Measurements from ENCODE around the gene COX7A2. TPM values are rescaled to one million over a fixed set of nuclear protein-coding genes. Genes with fewer than 3 reads are reported as not detected.

The COX7A2 gene
- total and polyA plus RNA-seq, 2 of the 4 experiments (the other 2 are of a cell fraction), result 174 to 776 TPM

DNA sequence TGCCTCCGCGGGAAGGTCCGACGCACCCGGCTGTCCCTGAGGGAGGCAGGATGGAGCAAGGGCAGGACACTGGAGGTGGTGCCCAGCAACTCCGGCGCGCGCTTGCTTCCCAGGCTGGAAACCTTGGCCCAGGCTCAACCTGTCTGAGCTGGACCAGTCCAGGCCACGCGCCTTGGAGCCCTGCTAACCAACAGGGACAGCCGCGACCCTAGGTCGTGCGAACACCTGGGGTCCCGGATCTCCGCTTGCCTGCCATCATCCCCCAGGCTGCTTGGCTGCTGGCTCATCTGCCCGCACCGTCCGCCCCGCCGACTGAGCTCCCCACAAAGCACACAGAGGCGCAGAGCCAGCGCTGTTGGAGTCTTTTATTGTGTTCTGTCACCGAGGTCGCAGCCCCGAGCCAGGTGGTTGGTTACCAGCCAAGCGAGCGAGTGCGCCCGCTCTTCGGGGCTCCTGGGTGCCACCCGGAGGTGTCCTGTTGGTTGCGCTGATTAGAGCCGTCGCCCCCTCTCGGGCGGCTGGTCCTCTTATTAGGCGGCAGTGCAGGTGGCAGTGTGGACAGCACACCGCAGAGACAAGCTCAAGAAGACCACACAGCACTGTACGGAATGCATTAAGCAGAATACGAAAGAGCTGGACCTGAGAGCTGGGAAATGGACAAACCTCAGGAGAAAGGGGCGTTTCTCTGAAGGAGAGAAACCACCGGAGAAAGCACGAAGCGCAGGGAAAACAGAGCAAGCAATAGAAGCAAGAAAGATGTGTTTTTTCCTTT, 41.5 kb downstream of the COX7A2 start:
- peak overlapping the region; percentile 35 for H3K4me3 ChIP-seq (ENCODE audit: insufficient read depth, low read depth, low read length)
- peak overlapping the region; percentile 81 for H3K4me2 ChIP-seq (ENCODE audit: low read depth, low read length)
- peak overlapping the region; percentile 94 for H3K14ac ChIP-seq (replicated peaks; ENCODE audit: low read depth, low read length)
- 0 out of 3 replicates have a peak overlapping the region, but pooled peaks have one; percentile 83 for H2BK15ac ChIP-seq (ENCODE audit: low read depth, low read length)
- ATAC-seq (ENCODE audit: low read depth) (no peak), DNase-seq (peak; percentile 30)
- peaks cover 7% of the 10 kb centered on the region for H3K36me3 ChIP-seq (ENCODE audit: control insufficient read depth, insufficient read depth, low read length)
- peaks cover 0 to 14% of the 10 kb centered on the region in 2 experiments; a peak in 2 of 4 replicates for H3K79me1 ChIP-seq (ENCODE audit: low read depth in 1 of 2, low read length in 2 of 2)
- peak overlapping the region; percentile 92 for H3K23ac ChIP-seq (ENCODE audit: low read depth, low read length)
- H3K4me1 ChIP-seq (ENCODE audit: control insufficient read depth, insufficient read depth, low read length), result peaks cover 20% of the 10 kb centered on the region
- H2BK5ac ChIP-seq (ENCODE audit: low read depth, low read length, poor library complexity, severe bottlenecking), result peak overlapping the region; percentile 87
- peak overlapping the region; percentile 82 for H3K18ac ChIP-seq (ENCODE audit: low read depth, low read length)
- H3K27ac ChIP-seq (ENCODE audit: insufficient read depth, low read length), result peak overlapping the region; percentile 78
- TF ChIP-seq RFX5 (IDR thresholded peaks at IDR 0.05; ENCODE audit: low read depth, low read length) (no peak), MAFK (IDR thresholded peaks at IDR 0.05; ENCODE audit: low read depth, low read length) (no peak), CEBPB (IDR thresholded peaks at IDR 0.05; ENCODE audit: low read depth, low read length) (no peak), FOS (IDR thresholded peaks at IDR 0.05; ENCODE audit: low read depth, low read length) (no peak), RAD21 (IDR thresholded peaks at IDR 0.05; ENCODE audit: low read length) (no peak), NFE2L2 (IDR thresholded peaks at IDR 0.05; ENCODE audit: low read depth, low read length) (no peak), RCOR1 (IDR thresholded peaks at IDR 0.05; ENCODE audit: insufficient replicate concordance, low read length) (no peak), CHD1 (IDR thresholded peaks at IDR 0.05; ENCODE audit: low read depth, low read length) (no peak), POLR2A (IDR thresholded peaks at IDR 0.05; ENCODE audit: low read depth, low read length) (no peak), BHLHE40 (IDR thresholded peaks at IDR 0.05; ENCODE audit: low read depth, low read length) (no peak), MAZ (IDR thresholded peaks at IDR 0.05; ENCODE audit: borderline replicate concordance, low read depth, low read length) (no peak)
- TF ChIP-seq, protein P1, sequence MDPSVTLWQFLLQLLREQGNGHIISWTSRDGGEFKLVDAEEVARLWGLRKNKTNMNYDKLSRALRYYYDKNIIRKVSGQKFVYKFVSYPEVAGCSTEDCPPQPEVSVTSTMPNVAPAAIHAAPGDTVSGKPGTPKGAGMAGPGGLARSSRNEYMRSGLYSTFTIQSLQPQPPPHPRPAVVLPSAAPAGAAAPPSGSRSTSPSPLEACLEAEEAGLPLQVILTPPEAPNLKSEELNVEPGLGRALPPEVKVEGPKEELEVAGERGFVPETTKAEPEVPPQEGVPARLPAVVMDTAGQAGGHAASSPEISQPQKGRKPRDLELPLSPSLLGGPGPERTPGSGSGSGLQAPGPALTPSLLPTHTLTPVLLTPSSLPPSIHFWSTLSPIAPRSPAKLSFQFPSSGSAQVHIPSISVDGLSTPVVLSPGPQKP (IDR thresholded peaks at IDR 0.05; ENCODE audit: borderline replicate concordance, low read depth, low read length), result no peak
- TF ChIP-seq, protein P2, sequence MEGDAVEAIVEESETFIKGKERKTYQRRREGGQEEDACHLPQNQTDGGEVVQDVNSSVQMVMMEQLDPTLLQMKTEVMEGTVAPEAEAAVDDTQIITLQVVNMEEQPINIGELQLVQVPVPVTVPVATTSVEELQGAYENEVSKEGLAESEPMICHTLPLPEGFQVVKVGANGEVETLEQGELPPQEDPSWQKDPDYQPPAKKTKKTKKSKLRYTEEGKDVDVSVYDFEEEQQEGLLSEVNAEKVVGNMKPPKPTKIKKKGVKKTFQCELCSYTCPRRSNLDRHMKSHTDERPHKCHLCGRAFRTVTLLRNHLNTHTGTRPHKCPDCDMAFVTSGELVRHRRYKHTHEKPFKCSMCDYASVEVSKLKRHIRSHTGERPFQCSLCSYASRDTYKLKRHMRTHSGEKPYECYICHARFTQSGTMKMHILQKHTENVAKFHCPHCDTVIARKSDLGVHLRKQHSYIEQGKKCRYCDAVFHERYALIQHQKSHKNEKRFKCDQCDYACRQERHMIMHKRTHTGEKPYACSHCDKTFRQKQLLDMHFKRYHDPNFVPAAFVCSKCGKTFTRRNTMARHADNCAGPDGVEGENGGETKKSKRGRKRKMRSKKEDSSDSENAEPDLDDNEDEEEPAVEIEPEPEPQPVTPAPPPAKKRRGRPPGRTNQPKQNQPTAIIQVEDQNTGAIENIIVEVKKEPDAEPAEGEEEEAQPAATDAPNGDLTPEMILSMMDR (conservative IDR thresholded peaks at IDR 0.05; ENCODE audit: low read depth, low read length), result no peak
- H3K9ac ChIP-seq (ENCODE audit: low read depth, low read length), result peak overlapping the region; percentile 68
- ChIA-PET CTCF (no interaction called here), POLR2A (ENCODE audit: unreplicated experiment) (no interaction called here)
- peaks cover 3% of the 10 kb centered on the region; the same call in 1 of the 2 replicates for H3K9me1 ChIP-seq (ENCODE audit: insufficient read depth, low read length)
- dilution Hi-C loops (cut with HindIII; ENCODE audit: low sequenced_read_pairs, unreplicated experiment) (no loop called here), intact Hi-C loops (cut with micrococcal nuclease) (loop anchor here (10.0 kb wide), 1 partner anchor 307 kb away; no protein-coding TSS in a partner anchor), in situ Hi-C loops (cut with MboI; ENCODE audit: low sequenced_read_pairs) (loop anchor here (10.0 kb wide), 1 partner anchor 787 kb away; no protein-coding TSS in a partner anchor)
- peak overlapping the region; percentile 27 to 35; a peak in 2 of 4 replicates for H4K8ac ChIP-seq (ENCODE audit: low read depth in 2 of 2, low read length in 2 of 2)
- H2AK9ac ChIP-seq (replicated peaks; ENCODE audit: low read depth, low read length, poor library complexity), result peak overlapping the region; percentile 88
- H3K27me3 ChIP-seq (ENCODE audit: control insufficient read depth, insufficient read depth, low read length), result no peaks in the 10 kb centered on the region
- peak overlapping the region; percentile 92 for H2AK5ac ChIP-seq (ENCODE audit: low read depth, low read length)
- H4K91ac ChIP-seq (ENCODE audit: insufficient read depth, low read depth, low read length), result peak overlapping the region; percentile 80
- peak overlapping the region; percentile 31 for H2BK120ac ChIP-seq (ENCODE audit: low read depth, low read length)
- WGBS, 2 experiments (ENCODE audit: extremely low coverage in 2 of 2, insufficient read length in 1 of 2), result 33% methylated on average over 13 of the region's 46 CpGs; no CpG with 5 or more reads in 1 of the 2 experiments
- BruUV-seq (replicated peaks), result no TSS peak
- peak overlapping the region; percentile 60 for H3K56ac ChIP-seq (ENCODE audit: extremely low read depth, insufficient read depth, low read length)
- peaks cover 52% of the 10 kb centered on the region for H4K20me1 ChIP-seq (ENCODE audit: insufficient read depth, low read length)
- peak overlapping the region; percentile 70 for H4K5ac ChIP-seq (ENCODE audit: low read depth, low read length)
- H3K9me3 ChIP-seq (ENCODE audit: control insufficient read depth, insufficient read depth, low read length), result no peaks in the 10 kb centered on the region
- H3K4ac ChIP-seq (ENCODE audit: low read depth, low read length), result peak overlapping the region; percentile 55
- peak overlapping the region; percentile 22; the same call in 1 of the 2 replicates for H2BK20ac ChIP-seq (ENCODE audit: low read depth, low read length)
- H2AFZ ChIP-seq (replicated peaks; ENCODE audit: low read length, poor library complexity), result peak overlapping the region; percentile 79
